ENCODE data around the gene FGD4. TPM values are rescaled to one million over a fixed set of nuclear protein-coding genes. Genes with fewer than 3 reads are reported as not detected.
A peak's percentile ranks its signal among the peaks of the same experiment; 100 is the strongest.

Gene FGD4
- total RNA-seq, 1 experiment from 2014 or later: 39.7 TPM

DNA sequence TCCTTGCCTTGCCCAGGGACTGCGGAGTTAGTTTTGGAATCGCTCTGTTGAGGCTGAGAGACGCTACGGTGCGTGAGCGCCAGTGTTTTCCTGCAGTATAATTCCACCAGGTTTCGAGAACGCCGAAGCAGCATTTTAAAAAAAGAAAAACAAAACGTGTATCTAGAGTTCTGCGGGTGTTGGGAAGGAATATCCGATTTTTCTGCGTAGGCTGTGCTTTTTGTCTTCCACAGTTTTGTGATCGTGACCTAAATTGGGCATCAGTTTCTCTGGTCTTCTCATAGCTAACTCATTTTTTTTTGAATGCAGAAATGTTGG is 280.5 kb downstream of the FGD4 start:
- no peaks in the 10 kb centered on the region for H3K9me3 Mint-ChIP-seq

GRCh38 chr12:32680787-32681186 is 281.4 kb downstream of the FGD4 start:
- Mint-ChIP-seq H3K36me3 (peaks cover 8% of the 10 kb centered on the region), H3K4me3 (peak overlapping the region; percentile 96), H3K27ac (peak overlapping the region; percentile 74; the same call in 1 of the 2 replicates), H3K4me1 (peaks cover 19% of the 10 kb centered on the region), H3K9me3 (no peaks in the 10 kb centered on the region), H3K27me3 (ENCODE audit: low read depth) (no peaks in the 10 kb centered on the region)
- DNase-seq (ENCODE audit: low spot score): no peak
- TF ChIP-seq ZNF219 (CRISPR knock-in tag; IDR thresholded peaks at IDR 0.05; ENCODE audit: borderline replicate concordance): no peak
- no peak for TF ChIP-seq NFYB (CRISPR knock-in tag; conservative IDR thresholded peaks at IDR 0.05; ENCODE audit: low read depth)
- no peak for TF ChIP-seq CBFB (CRISPR knock-in tag; IDR thresholded peaks at IDR 0.05; ENCODE audit: low read depth)
- TF ChIP-seq CTCF (IDR thresholded peaks at IDR 0.05): no peak
- TF ChIP-seq GRHL2 (CRISPR knock-in tag; IDR thresholded peaks at IDR 0.05; ENCODE audit: insufficient replicate concordance, severe bottlenecking): no peak
- no peak for TF ChIP-seq NR3C1 (CRISPR knock-in tag; conservative IDR thresholded peaks at IDR 0.05; ENCODE audit: low read depth)
- no peak for TF ChIP-seq ZNF396 (CRISPR knock-in tag; IDR thresholded peaks at IDR 0.05; ENCODE audit: borderline replicate concordance)
- no peak for TF ChIP-seq ZNF138 (CRISPR knock-in tag; conservative IDR thresholded peaks at IDR 0.05)
- no peak for TF ChIP-seq FOXP1 (CRISPR knock-in tag; IDR thresholded peaks at IDR 0.05; ENCODE audit: borderline replicate concordance)
- TF ChIP-seq, protein P1, sequence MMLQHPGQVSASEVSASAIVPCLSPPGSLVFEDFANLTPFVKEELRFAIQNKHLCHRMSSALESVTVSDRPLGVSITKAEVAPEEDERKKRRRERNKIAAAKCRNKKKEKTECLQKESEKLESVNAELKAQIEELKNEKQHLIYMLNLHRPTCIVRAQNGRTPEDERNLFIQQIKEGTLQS (CRISPR knock-in tag; conservative IDR thresholded peaks at IDR 0.05): no peak
- TF ChIP-seq ZNF532 (CRISPR knock-in tag; IDR thresholded peaks at IDR 0.05; ENCODE audit: borderline replicate concordance): no peak
- TF ChIP-seq, protein P2, sequence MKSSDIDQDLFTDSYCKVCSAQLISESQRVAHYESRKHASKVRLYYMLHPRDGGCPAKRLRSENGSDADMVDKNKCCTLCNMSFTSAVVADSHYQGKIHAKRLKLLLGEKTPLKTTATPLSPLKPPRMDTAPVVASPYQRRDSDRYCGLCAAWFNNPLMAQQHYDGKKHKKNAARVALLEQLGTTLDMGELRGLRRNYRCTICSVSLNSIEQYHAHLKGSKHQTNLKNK (CRISPR knock-in tag; IDR thresholded peaks at IDR 0.05): no peak
- TF ChIP-seq RELA (CRISPR knock-in tag; IDR thresholded peaks at IDR 0.05; ENCODE audit: borderline replicate concordance): no peak
- TF ChIP-seq, protein P3, sequence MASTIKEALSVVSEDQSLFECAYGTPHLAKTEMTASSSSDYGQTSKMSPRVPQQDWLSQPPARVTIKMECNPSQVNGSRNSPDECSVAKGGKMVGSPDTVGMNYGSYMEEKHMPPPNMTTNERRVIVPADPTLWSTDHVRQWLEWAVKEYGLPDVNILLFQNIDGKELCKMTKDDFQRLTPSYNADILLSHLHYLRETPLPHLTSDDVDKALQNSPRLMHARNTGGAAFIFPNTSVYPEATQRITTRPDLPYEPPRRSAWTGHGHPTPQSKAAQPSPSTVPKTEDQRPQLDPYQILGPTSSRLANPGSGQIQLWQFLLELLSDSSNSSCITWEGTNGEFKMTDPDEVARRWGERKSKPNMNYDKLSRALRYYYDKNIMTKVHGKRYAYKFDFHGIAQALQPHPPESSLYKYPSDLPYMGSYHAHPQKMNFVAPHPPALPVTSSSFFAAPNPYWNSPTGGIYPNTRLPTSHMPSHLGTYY (CRISPR knock-in tag; IDR thresholded peaks at IDR 0.05): no peak
- POLR2A ChIA-PET: no interaction called here
- CTCF ChIA-PET: no interaction called here
- ATAC-seq: no peak

More for the DNA sequence above, 280.5 kb downstream of the FGD4 start:
- peaks cover 3% of the 10 kb centered on the region for H3K36me3 Mint-ChIP-seq
- ATAC-seq (no peak), DNase-seq (ENCODE audit: low spot score) (no peak)
- H3K4me1 Mint-ChIP-seq: peaks cover 19% of the 10 kb centered on the region
- H3K4me3 Mint-ChIP-seq: peak overlapping the region; percentile 96
- no peaks in the 10 kb centered on the region for H3K27me3 Mint-ChIP-seq (ENCODE audit: low read depth)
- peak overlapping the region; percentile 93 for H3K27ac Mint-ChIP-seq
- CTCF ChIA-PET: no interaction called here
- POLR2A ChIA-PET: no interaction called here
- no peak for TF ChIP-seq PRDM15 (CRISPR knock-in tag; IDR thresholded peaks at IDR 0.05)
- TF ChIP-seq ZNF671 (CRISPR knock-in tag; IDR thresholded peaks at IDR 0.05): no peak
- TF ChIP-seq ZNF232 (CRISPR knock-in tag; IDR thresholded peaks at IDR 0.05): no peak
- no peak for TF ChIP-seq GTF2I (CRISPR knock-in tag; conservative IDR thresholded peaks at IDR 0.05)
- no peak for TF ChIP-seq CBFB (CRISPR knock-in tag; IDR thresholded peaks at IDR 0.05; ENCODE audit: low read depth)
- TF ChIP-seq JAZF1 (CRISPR knock-in tag; IDR thresholded peaks at IDR 0.05): no peak

Measured in WTC11 (cell line).